CD14-positive monocyte (primary cell): Measurements from ENCODE around the gene TWIST1. TPM values are rescaled to one million over a fixed set of nuclear protein-coding genes. Genes with fewer than 3 reads are reported as not detected.

ENCODE experiments used
- DNase-seq, 3 donors: peaks; one replicate each; pipeline ENCODE4 v3.0.0-alpha.2; 2011 to 2022
- H2AFZ ChIP-seq: 2 replicates; pipeline ENCODE4 v1.6.0; 2012; ENCODE audit warnings: mild to moderate bottlenecking, low read depth, low read length, inconsistent platforms; ENCODE audit not compliant: insufficient read depth, poor library complexity, severe bottlenecking
- H3K27ac ChIP-seq, 2 donors: 1 replicate in 1 of 2; 2 replicates in 1 of 2; pipeline ENCODE4 v1.5.1; 2012 to 2013; ENCODE audit warnings: low read length in 2 of 2, control low read depth in 1 of 2, inconsistent platforms in 1 of 2, low read depth in 1 of 2, mild to moderate bottlenecking in 1 of 2
- H3K27me3 ChIP-seq, 2 donors: one replicate each; pipeline versions ENCODE4 v1.6.0 to v1.6.1; 2011 to 2013; ENCODE audit warnings: low read length in 2 of 2; ENCODE audit not compliant: control insufficient read depth in 2 of 2, insufficient read depth in 2 of 2
- H3K36me3 ChIP-seq, 2 donors: replicated peaks in 1 of 2; 1 replicate in 1 of 2; 2 replicates in 1 of 2; pipeline versions ENCODE4 v1.5.1 to v1.6.1; 2012 to 2013; ENCODE audit warnings: low read length in 2 of 2, control low read depth in 1 of 2, inconsistent platforms in 1 of 2, mild to moderate bottlenecking in 1 of 2; ENCODE audit not compliant: insufficient read depth in 2 of 2, control insufficient read depth in 1 of 2
- H3K4me1 ChIP-seq, 2 donors: 1 replicate in 1 of 2; 2 replicates in 1 of 2; pipeline versions ENCODE4 v1.5.1 to v1.6.1; 2012 to 2013; ENCODE audit warnings: low read length in 2 of 2, control low read depth in 1 of 2, inconsistent platforms in 1 of 2, mild to moderate bottlenecking in 1 of 2, moderate library complexity in 1 of 2; ENCODE audit not compliant: insufficient read depth in 2 of 2, control insufficient read depth in 1 of 2
- H3K4me2 ChIP-seq: replicated peaks from 2 replicates; pipeline ENCODE3; 2012; ENCODE audit warnings: low read length, moderate library complexity, mild to moderate bottlenecking; ENCODE audit not compliant: poor library complexity, severe bottlenecking; ENCODE audit errors: extremely low read depth
- H3K4me3 ChIP-seq, 3 experiments: fragments of 200-600 bp in 1 of 3; sonication (generic) in 1 of 3; replicated peaks in 1 of 3; 1 replicate in 2 of 3; 2 replicates in 1 of 3; pipeline ENCODE4 v1.5.1; 2011 to 2013; ENCODE audit warnings: low read length in 3 of 3, mild to moderate bottlenecking in 3 of 3, control low read depth in 2 of 3, low read depth in 2 of 3, inconsistent platforms in 1 of 3, moderate library complexity in 1 of 3
- H3K79me2 ChIP-seq: 2 replicates; pipeline ENCODE4 v1.6.0; 2012; ENCODE audit warnings: mild to moderate bottlenecking, control low read depth, inconsistent platforms, low read length, moderate library complexity; ENCODE audit not compliant: insufficient read depth
- H3K9ac ChIP-seq: 2 replicates; pipeline ENCODE4 v1.6.0; 2017; ENCODE audit warnings: low read length, mild to moderate bottlenecking; ENCODE audit not compliant: insufficient read depth, poor library complexity, severe bottlenecking
- H3K9me3 ChIP-seq, 2 donors: replicated peaks in 1 of 2; 1 replicate in 1 of 2; 2 replicates in 1 of 2; pipeline versions ENCODE4 v1.5.1 to v1.6.1; 2012 to 2013; ENCODE audit warnings: low read length in 2 of 2, control low read depth in 1 of 2; ENCODE audit not compliant: control insufficient read depth in 1 of 2, insufficient read depth in 1 of 2
- H4K20me1 ChIP-seq: 2 replicates; pipeline ENCODE4 v1.6.0; 2012; ENCODE audit warnings: mild to moderate bottlenecking, low read length, control low read depth, moderate library complexity; ENCODE audit not compliant: insufficient read depth
- H3K27ac Mint-ChIP-seq, 7 donors: one replicate each; pipeline ENCODE4 v1.8.0; 2020; ENCODE audit warnings: mild to moderate bottlenecking in 7 of 7, mixed read lengths in 7 of 7, moderate library complexity in 6 of 7, inconsistent platforms in 2 of 7
- H3K27me3 Mint-ChIP-seq, 3 donors: one replicate each; pipeline ENCODE4 v1.8.0; 2021 to 2022; ENCODE audit warnings: low read depth in 3 of 3, mild to moderate bottlenecking in 3 of 3, mixed read lengths in 3 of 3, moderate library complexity in 3 of 3, inconsistent platforms in 1 of 3
- H3K36me3 Mint-ChIP-seq, 2 donors: one replicate each; pipeline ENCODE4 v1.8.0; 2020; ENCODE audit warnings: mixed read lengths in 2 of 2, inconsistent platforms in 1 of 2, mild to moderate bottlenecking in 1 of 2
- H3K4me1 Mint-ChIP-seq: one replicate; pipeline ENCODE4 v1.8.0; 2020; ENCODE audit warnings: mild to moderate bottlenecking, mixed read lengths
- H3K4me3 Mint-ChIP-seq, 2 donors: one replicate each; pipeline ENCODE4 v1.8.0; 2020; ENCODE audit warnings: mild to moderate bottlenecking in 2 of 2, mixed read lengths in 2 of 2, moderate library complexity in 1 of 2
- H3K9me3 Mint-ChIP-seq, 7 donors: one replicate each; pipeline ENCODE4 v1.8.0; 2020 to 2022; ENCODE audit warnings: mixed read lengths in 7 of 7, mild to moderate bottlenecking in 6 of 7, moderate library complexity in 6 of 7, inconsistent platforms in 2 of 7
- WGBS: methylation state at CpG from one replicate; pipeline ENCODE4 v1.1.5; 2013; ENCODE audit warnings: missing lambda C conversion rate; ENCODE audit not compliant: insufficient coverage; 5-methylcytosine and 5-hydroxymethylcytosine counted together
- intact Hi-C, 2 donors: fragments of 100-400 bp; cut with micrococcal nuclease; formaldehyde crosslinking; loops; one replicate each; pipeline versions ENCODE4 v1.15.0 to v1.15.1; 2023
- polyA plus RNA-seq, 3 donors: library from polyadenylated mRNA; depleted of rRNA in 1 of 3; unstranded in 2 of 3; stranded (reverse) in 1 of 3; fragments of 300-500 nt in 2 of 3; fragments of >200 nt in 1 of 3; fragmentation: Illumina TruSeq in 2 of 3; gene quantifications; 1 replicate in 2 of 3; 2 replicates in 1 of 3; pipeline ENCODE4 v1.2.3, GENCODE V29; 2012 to 2021
- TF ChIP-seq, protein P1 (sequence below): fragments of 200-600 bp; IDR thresholded peaks from one replicate; pipeline ENCODE4 v1.8.0; 2022; ENCODE audit warnings: antibody characterized with exemption, mild to moderate bottlenecking

The TWIST1 gene
- polyA plus RNA-seq, 3 donors: not detected

DNA sequence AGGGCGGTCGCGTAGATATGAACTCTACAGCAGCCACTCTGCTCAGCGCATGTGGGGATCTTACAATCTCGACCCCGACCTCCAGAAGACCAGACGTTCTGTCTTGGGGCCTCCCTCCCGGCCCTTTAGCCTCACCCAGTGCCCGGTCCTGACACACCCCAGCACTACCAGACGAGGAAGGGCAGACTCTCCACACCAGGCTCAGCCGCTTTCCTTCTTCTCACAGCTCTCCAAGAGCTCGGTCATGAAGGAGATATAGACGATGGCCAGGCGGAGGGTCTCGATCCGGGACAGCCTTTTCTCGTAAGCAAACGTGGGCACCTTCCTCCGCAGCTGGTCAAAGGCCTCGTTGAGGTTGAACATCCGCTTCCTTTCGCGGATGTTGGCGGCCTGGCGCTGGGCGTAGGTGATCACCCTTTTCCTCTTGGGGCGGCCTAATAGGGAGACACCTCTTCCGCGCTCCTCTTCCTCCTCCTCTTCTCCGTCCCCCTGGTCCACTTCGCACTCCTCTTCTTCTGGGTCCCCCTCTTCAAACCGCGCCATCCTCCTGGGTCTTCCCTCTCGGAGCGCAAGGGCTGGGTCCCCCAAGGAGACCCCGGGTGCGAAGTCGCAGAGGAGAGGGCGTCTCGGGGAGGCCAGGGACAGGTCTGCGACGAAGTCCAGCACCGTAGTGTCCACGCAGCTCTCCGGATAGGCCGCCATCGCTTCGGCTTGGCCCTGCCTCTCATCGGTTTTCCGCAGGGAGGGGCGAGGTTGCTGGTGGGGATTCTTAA lies 27.4 kb upstream of the TWIST1 start, which contains the start of gene FERD3L:
Gene FERD3L (minus strand): TSS at position 761 of the 773 bp plus-strand sequence. CDS start 59 bp downstream, at position 702.
- Histone ChIP-seq H3K79me2 (no peaks in the 10 kb centered on the region), H3K27ac (no peak within 1 kb of the TSS), H2AFZ (no peak within 1 kb of the TSS), H3K4me2 (no peak within 1 kb of the TSS), H3K4me1 (no peaks in the 10 kb centered on the region), H3K4me3 (no peak within 1 kb of the TSS), H3K9ac (no peak within 1 kb of the TSS), H3K36me3 (no peaks in the 10 kb centered on the region), H3K9me3 (peaks cover 19 to 25% of the 10 kb centered on the region in 2 donors), H4K20me1 (no peaks in the 10 kb centered on the region), H3K27me3 (peaks cover 53 to 72% of the 10 kb centered on the region in 2 donors)
- peak within 1 kb of the TSS; percentile 4 to 82 for H3K4me3 Mint-ChIP-seq
- TF ChIP-seq, protein P1, sequence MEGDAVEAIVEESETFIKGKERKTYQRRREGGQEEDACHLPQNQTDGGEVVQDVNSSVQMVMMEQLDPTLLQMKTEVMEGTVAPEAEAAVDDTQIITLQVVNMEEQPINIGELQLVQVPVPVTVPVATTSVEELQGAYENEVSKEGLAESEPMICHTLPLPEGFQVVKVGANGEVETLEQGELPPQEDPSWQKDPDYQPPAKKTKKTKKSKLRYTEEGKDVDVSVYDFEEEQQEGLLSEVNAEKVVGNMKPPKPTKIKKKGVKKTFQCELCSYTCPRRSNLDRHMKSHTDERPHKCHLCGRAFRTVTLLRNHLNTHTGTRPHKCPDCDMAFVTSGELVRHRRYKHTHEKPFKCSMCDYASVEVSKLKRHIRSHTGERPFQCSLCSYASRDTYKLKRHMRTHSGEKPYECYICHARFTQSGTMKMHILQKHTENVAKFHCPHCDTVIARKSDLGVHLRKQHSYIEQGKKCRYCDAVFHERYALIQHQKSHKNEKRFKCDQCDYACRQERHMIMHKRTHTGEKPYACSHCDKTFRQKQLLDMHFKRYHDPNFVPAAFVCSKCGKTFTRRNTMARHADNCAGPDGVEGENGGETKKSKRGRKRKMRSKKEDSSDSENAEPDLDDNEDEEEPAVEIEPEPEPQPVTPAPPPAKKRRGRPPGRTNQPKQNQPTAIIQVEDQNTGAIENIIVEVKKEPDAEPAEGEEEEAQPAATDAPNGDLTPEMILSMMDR: no peak
- peaks cover 5% of the 10 kb centered on the region for H3K4me1 Mint-ChIP-seq
- H3K27me3 Mint-ChIP-seq: peaks cover 60 to 68% (median 60%) of the 10 kb centered on the region in 3 donors
- no peak for DNase-seq
- intact Hi-C loops: no loop called here
- H3K9me3 Mint-ChIP-seq: peaks cover 0 to 18% (median 14%) of the 10 kb centered on the region in 7 donors
- 6% methylated on average over 48 of the region's 51 CpGs for WGBS
- peak within 1 kb of the TSS in 1 of 7 donors; percentile 48 for H3K27ac Mint-ChIP-seq
- H3K36me3 Mint-ChIP-seq: peaks cover 0 to 5% of the 10 kb centered on the region in 2 donors

DNA sequence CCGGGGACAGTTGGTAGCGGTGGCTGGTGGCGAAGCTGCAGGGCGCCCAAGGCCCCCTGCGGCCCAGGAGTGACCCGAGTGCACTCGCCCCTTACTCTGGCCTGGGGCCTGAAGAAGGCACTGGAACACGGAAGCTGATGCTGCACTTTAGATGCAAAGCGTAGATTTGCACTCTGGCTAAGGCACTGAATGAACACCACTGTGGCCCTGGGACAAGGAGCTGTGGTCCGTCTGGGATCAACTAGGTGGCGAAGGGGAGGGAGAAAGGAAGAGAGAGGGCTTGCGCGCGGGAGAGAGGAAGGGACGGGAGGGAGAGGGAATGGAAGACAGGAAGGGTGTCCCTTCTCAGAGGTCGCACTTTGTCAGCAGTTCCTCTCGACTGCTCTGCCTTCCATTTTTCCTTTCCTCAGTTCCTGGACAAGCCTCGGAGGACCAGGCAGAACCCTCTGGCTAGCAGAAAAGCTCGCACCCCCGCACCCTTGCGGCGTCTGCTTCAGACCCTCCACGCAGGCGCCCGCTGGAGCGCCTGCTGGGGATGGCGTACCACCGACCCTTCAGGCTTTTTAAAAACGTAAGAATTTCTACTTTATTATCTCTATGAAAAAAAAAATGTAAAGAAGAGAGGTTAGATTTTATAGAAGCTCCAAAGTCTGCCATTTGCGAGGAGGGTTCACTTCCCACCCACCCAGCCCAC lies 26.6 kb upstream of the TWIST1 start:
- TF ChIP-seq, protein P1: no peak
- no peak overlapping the region for H2AFZ ChIP-seq
- Mint-ChIP-seq H3K27ac (no peak overlapping the region), H3K4me3 (peak overlapping the region in 1 of 2 donors; percentile 81), H3K9me3 (peaks cover 0 to 18% (median 14%) of the 10 kb centered on the region in 7 donors), H3K4me1 (peaks cover 5% of the 10 kb centered on the region), H3K27me3 (peaks cover 60 to 68% (median 60%) of the 10 kb centered on the region in 3 donors), H3K36me3 (peaks cover 0 to 5% of the 10 kb centered on the region in 2 donors)
- no peaks in the 10 kb centered on the region for H3K4me1 ChIP-seq
- H3K36me3 ChIP-seq: no peaks in the 10 kb centered on the region
- no peak for DNase-seq
- H3K4me3 ChIP-seq: no peak overlapping the region
- H3K9ac ChIP-seq: no peak overlapping the region
- H4K20me1 ChIP-seq: no peaks in the 10 kb centered on the region
- H3K79me2 ChIP-seq: no peaks in the 10 kb centered on the region
- H3K27ac ChIP-seq: no peak overlapping the region
- peaks cover 19 to 25% of the 10 kb centered on the region in 2 donors for H3K9me3 ChIP-seq
- no peak overlapping the region for H3K4me2 ChIP-seq
- peaks cover 53 to 77% of the 10 kb centered on the region in 2 donors for H3K27me3 ChIP-seq
- intact Hi-C loops: no loop called here
- WGBS: 3% methylated on average over 21 of the region's 30 CpGs
